ENCODE measurements around the gene ODR4.

DNA sequence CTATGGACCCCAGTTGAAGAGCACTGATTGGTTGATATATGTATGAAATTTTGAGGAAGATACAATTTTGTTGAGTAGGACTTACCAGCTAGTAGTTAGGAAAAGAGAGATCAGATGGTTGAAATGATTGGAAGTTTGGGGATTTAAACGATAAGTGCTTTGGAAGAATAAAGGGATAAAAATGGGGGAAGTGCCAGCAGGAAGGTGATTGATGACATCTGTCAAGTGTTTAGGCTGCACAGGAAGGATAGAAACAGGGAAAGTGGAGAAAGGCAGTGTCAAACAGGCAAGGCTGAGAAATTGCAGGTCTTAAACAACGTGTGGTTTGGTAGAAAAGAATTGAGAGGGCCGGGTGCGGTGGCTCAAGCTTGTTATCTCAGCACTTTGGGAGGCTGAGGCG is 62.9 kb downstream of the ODR4 start:
- TF ChIP-seq, protein P1, sequence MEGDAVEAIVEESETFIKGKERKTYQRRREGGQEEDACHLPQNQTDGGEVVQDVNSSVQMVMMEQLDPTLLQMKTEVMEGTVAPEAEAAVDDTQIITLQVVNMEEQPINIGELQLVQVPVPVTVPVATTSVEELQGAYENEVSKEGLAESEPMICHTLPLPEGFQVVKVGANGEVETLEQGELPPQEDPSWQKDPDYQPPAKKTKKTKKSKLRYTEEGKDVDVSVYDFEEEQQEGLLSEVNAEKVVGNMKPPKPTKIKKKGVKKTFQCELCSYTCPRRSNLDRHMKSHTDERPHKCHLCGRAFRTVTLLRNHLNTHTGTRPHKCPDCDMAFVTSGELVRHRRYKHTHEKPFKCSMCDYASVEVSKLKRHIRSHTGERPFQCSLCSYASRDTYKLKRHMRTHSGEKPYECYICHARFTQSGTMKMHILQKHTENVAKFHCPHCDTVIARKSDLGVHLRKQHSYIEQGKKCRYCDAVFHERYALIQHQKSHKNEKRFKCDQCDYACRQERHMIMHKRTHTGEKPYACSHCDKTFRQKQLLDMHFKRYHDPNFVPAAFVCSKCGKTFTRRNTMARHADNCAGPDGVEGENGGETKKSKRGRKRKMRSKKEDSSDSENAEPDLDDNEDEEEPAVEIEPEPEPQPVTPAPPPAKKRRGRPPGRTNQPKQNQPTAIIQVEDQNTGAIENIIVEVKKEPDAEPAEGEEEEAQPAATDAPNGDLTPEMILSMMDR (IDR thresholded peaks at IDR 0.05): no peak
- TF ChIP-seq POLR2A (IDR thresholded peaks at IDR 0.05): no peak

All from esophagus squamous epithelium (tissue), 4 donors.